GM21515 (cell line): Measurements from ENCODE around the gene ARID5B.
A peak's percentile ranks its signal among the peaks of the same experiment; 100 is the strongest.

Experiments
- ATAC-seq: cut with Tn5 transposase; IDR thresholded peaks from one replicate; pipeline ENCODE4 v1.9.1; 2021; ENCODE audit not compliant: unreplicated experiment

The ARID5B gene

GRCh38 chr10:61903221-61903927, 1.9 kb downstream of the ARID5B start:
- ATAC-seq, result peak; percentile 36

GRCh38 chr10:61903928-61904344, 2.4 kb downstream of the ARID5B start:
- no peak for ATAC-seq

- peak; percentile 43 for ATAC-seq
Measured at GRCh38 chr10:61904733-61905725, 3.5 kb downstream of the ARID5B start.

- no peak for ATAC-seq
Measured at GRCh38 chr10:61905837-61906561, 4.5 kb downstream of the ARID5B start.

GRCh38 chr10:61906562-61906901, 5.0 kb downstream of the ARID5B start:
- ATAC-seq, result no peak

- no peak for ATAC-seq
Measured at GRCh38 chr10:61907011-61907410, 5.5 kb downstream of the ARID5B start.

GRCh38 chr10:61907587-61907986, 6.1 kb downstream of the ARID5B start:
- ATAC-seq, result no peak

GRCh38 chr10:61910226-61910805, 8.8 kb downstream of the ARID5B start:
- no peak for ATAC-seq

- ATAC-seq, result no peak
Measured at GRCh38 chr10:61910894-61911293, 9.4 kb downstream of the ARID5B start.

GRCh38 chr10:61911425-61911824, 9.9 kb downstream of the ARID5B start:
- no peak for ATAC-seq

GRCh38 chr10:61912981-61913380, 11.5 kb downstream of the ARID5B start:
- ATAC-seq, result no peak

GRCh38 chr10:61918140-61918539, 16.6 kb downstream of the ARID5B start:
- no peak for ATAC-seq

GRCh38 chr10:61918989-61919388, 17.5 kb downstream of the ARID5B start:
- no peak for ATAC-seq

GRCh38 chr10:61919646-61920215, 18.2 kb downstream of the ARID5B start:
- no peak for ATAC-seq

- no peak for ATAC-seq
Measured at GRCh38 chr10:61921143-61921542, 19.6 kb downstream of the ARID5B start.

- ATAC-seq, result no peak
Measured at GRCh38 chr10:61923210-61923949, 21.9 kb downstream of the ARID5B start.

GRCh38 chr10:61923950-61924274, 22.4 kb downstream of the ARID5B start:
- no peak for ATAC-seq

- ATAC-seq, result no peak
Measured at GRCh38 chr10:61929555-61929954, 28.1 kb downstream of the ARID5B start.

- ATAC-seq, result no peak
Measured at GRCh38 chr10:61931620-61932332, 30.3 kb downstream of the ARID5B start.
